DND-41 (cell line): ENCODE results near the gene DAAM2.

Experiments
- ATAC-seq: fragments of 200-7000 bp; cut with Tn5 transposase; 3 replicates; pipeline ENCODE4 v1.9.1; 2021; ENCODE audit warnings: low read depth; ENCODE audit not compliant: insufficient read depth
- DNase-seq: peaks from one replicate; pipeline ENCODE4 v3.0.0-alpha.2; 2020
- H2AFZ ChIP-seq: 2 replicates; pipeline ENCODE4 v1.6.0; 2012; ENCODE audit warnings: low read depth, low read length
- H3K27ac ChIP-seq: 2 replicates; pipeline ENCODE4 v1.5.1; 2012; ENCODE audit warnings: low read length, inconsistent platforms
- H3K27me3 ChIP-seq: fragments of 200-600 bp; sonication (generic); 2 replicates; pipeline ENCODE4 v1.6.0; 2012; ENCODE audit warnings: low read length, mild to moderate bottlenecking, inconsistent platforms; ENCODE audit not compliant: insufficient read depth, poor library complexity
- H3K36me3 ChIP-seq: 2 replicates; pipeline ENCODE4 v1.5.1; 2012; ENCODE audit warnings: low read length, inconsistent platforms; ENCODE audit not compliant: insufficient read depth
- H3K4me1 ChIP-seq: 2 replicates; pipeline ENCODE4 v1.5.1; 2012; ENCODE audit warnings: mild to moderate bottlenecking, low read length; ENCODE audit not compliant: insufficient read depth
- H3K4me2 ChIP-seq: 2 replicates; pipeline ENCODE4 v1.6.0; 2012; ENCODE audit warnings: mild to moderate bottlenecking, moderate library complexity, low read length, inconsistent platforms; ENCODE audit not compliant: insufficient read depth
- H3K4me3 ChIP-seq, 2 experiments: fragments of 200-600 bp in 1 of 2; shearing (Covaris generic) in 1 of 2; 2 replicates each; pipeline ENCODE4 v1.5.1; 2012 to 2016; ENCODE audit warnings: inconsistent platforms in 2 of 2, low read length in 2 of 2, mild to moderate bottlenecking in 2 of 2, low read depth in 1 of 2, moderate library complexity in 1 of 2
- H3K79me2 ChIP-seq: 2 replicates; pipeline ENCODE4 v1.6.0; 2012; ENCODE audit warnings: low read length, inconsistent platforms; ENCODE audit not compliant: insufficient read depth
- H3K9ac ChIP-seq: 2 replicates; pipeline ENCODE4 v1.6.0; 2012; ENCODE audit warnings: low read depth, mild to moderate bottlenecking, inconsistent platforms, low read length, moderate library complexity
- H3K9me3 ChIP-seq: 2 replicates; pipeline ENCODE4 v1.5.1; 2012; ENCODE audit warnings: low read length, moderate library complexity, mild to moderate bottlenecking, inconsistent platforms; ENCODE audit not compliant: insufficient read depth, severe bottlenecking
- H4K20me1 ChIP-seq: 2 replicates; pipeline ENCODE4 v1.6.0; 2012; ENCODE audit warnings: low read length; ENCODE audit not compliant: insufficient read depth
- EZH2 ChIP-seq: IDR thresholded peaks from 3 replicates; pipeline ENCODE4 v1.6.1; 2012; ENCODE audit warnings: borderline replicate concordance, low read depth, mild to moderate bottlenecking, moderate library complexity, low read length, inconsistent platforms; ENCODE audit not compliant: severe bottlenecking
- TF ChIP-seq, protein P1 (sequence below): IDR thresholded peaks from 2 replicates; pipeline ENCODE4 v1.5.1; 2012; ENCODE audit warnings: borderline replicate concordance, low read length, moderate library complexity, mild to moderate bottlenecking; ENCODE audit not compliant: poor library complexity, severe bottlenecking; ENCODE audit errors: extremely low read depth

Gene DAAM2

DNA sequence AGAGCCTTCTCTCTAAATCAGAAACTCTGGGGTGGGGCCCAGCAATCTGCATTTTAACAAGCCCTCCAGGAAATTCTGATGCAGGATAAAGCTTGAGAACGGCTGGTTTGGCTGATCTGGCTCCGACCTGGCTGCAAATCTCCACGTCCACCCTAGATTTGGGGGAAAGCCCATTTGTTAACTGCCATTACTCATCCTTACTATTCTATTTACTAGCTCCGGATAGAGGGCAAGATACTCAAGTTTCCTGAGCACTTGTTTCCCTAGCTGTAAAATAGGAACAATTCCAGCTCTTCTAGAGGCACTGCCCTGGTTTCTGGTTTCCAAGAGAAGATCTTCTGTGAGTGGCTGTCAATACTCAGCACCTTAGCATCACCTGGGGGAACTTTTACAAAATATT is 44.4 kb downstream of the DAAM2 start:
- DNase-seq (no peak), ATAC-seq (no peak)
- TF ChIP-seq EZH2 = no peak
- TF ChIP-seq, protein P1, sequence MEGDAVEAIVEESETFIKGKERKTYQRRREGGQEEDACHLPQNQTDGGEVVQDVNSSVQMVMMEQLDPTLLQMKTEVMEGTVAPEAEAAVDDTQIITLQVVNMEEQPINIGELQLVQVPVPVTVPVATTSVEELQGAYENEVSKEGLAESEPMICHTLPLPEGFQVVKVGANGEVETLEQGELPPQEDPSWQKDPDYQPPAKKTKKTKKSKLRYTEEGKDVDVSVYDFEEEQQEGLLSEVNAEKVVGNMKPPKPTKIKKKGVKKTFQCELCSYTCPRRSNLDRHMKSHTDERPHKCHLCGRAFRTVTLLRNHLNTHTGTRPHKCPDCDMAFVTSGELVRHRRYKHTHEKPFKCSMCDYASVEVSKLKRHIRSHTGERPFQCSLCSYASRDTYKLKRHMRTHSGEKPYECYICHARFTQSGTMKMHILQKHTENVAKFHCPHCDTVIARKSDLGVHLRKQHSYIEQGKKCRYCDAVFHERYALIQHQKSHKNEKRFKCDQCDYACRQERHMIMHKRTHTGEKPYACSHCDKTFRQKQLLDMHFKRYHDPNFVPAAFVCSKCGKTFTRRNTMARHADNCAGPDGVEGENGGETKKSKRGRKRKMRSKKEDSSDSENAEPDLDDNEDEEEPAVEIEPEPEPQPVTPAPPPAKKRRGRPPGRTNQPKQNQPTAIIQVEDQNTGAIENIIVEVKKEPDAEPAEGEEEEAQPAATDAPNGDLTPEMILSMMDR = no peak
- no peaks in the 10 kb centered on the region for H3K79me2 ChIP-seq
- H3K4me2 ChIP-seq = no peak overlapping the region
- H3K9ac ChIP-seq = no peak overlapping the region
- no peaks in the 10 kb centered on the region for H3K27me3 ChIP-seq
- H3K27ac ChIP-seq = no peak overlapping the region
- no peak overlapping the region for H2AFZ ChIP-seq
- H3K9me3 ChIP-seq = no peaks in the 10 kb centered on the region
- H3K4me3 ChIP-seq = no peak overlapping the region
- no peaks in the 10 kb centered on the region for H3K36me3 ChIP-seq
- no peaks in the 10 kb centered on the region for H3K4me1 ChIP-seq
- H4K20me1 ChIP-seq = no peaks in the 10 kb centered on the region

DNA sequence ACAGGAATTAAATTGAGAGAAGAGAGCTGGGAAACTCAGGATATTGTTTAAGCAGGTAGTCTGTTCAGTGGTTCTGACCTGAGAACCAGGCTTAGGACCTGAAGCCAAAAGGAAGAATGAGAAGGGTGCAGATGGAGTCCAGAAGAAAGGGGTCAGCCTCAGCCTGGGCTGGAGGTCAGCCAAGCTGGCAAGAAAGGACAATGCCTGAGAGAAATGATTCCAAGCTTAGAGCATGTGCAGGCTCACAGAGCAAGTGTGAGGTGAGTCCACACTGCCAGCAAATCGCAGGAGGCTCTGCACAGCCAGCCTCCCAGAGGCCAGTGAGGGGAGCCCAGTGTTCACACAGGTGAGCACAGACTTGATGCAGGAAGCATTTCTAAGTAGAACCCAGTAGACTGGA is 47.3 kb downstream of the DAAM2 start:
- TF ChIP-seq, protein P1 = no peak
- no peak for TF ChIP-seq EZH2
- Histone ChIP-seq H3K4me3 (no peak overlapping the region), H3K4me1 (no peaks in the 10 kb centered on the region), H3K27me3 (no peaks in the 10 kb centered on the region), H3K36me3 (no peaks in the 10 kb centered on the region), H3K9me3 (no peaks in the 10 kb centered on the region), H2AFZ (no peak overlapping the region), H4K20me1 (no peaks in the 10 kb centered on the region), H3K79me2 (no peaks in the 10 kb centered on the region), H3K4me2 (no peak overlapping the region), H3K27ac (no peak overlapping the region), H3K9ac (no peak overlapping the region)
- no peak for DNase-seq
- no peak for ATAC-seq

DNA sequence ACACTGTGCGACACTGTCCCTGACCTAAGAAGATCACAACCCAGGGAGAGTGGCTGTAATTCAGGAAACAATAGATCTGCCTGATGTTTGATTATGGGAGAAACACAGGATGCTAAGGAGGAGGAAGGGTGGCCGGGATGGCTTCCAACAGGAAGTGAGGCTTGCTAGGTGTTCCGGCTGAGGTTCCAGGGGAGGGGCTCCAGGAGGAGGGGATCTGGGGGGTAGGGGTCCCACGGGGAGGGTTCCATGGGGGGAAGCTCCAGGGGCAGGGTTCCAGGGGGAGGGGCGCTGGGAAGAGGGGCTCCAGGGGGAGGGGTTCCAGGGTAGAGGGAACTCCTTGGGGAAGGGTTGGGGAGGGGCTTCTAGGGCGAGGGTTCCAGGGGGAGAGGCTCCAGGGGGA is 48.6 kb downstream of the DAAM2 start:
- Histone ChIP-seq H3K4me2 (no peak overlapping the region), H3K4me3 (no peak overlapping the region), H3K27me3 (no peaks in the 10 kb centered on the region), H2AFZ (no peak overlapping the region), H3K9me3 (no peaks in the 10 kb centered on the region), H3K4me1 (no peaks in the 10 kb centered on the region), H3K9ac (no peak overlapping the region), H3K36me3 (no peaks in the 10 kb centered on the region), H4K20me1 (no peaks in the 10 kb centered on the region), H3K79me2 (no peaks in the 10 kb centered on the region), H3K27ac (no peak overlapping the region)
- no peak for ATAC-seq
- no peak for DNase-seq
- no peak for TF ChIP-seq EZH2
- TF ChIP-seq, protein P1 = no peak

DNA sequence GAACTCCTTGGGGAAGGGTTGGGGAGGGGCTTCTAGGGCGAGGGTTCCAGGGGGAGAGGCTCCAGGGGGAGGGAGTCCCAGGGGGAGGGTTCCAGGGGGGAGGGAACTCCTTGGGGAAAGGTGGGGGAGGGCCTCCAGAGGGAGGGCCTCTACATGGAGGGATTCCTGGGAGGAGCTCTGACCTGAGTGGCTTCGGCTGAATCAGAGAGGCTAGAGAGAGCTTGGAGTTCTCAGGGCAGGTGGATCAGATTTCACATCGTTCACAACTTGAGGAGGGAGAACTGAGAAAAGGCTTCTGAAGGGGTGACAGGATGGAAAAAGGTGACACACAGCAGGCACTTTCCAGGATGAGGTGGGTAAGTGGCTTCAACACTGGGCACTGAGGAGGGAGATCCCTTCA is 49.1 kb downstream of the DAAM2 start:
- Histone ChIP-seq H3K79me2 (no peaks in the 10 kb centered on the region), H3K4me1 (no peaks in the 10 kb centered on the region), H3K36me3 (no peaks in the 10 kb centered on the region), H3K27ac (no peak overlapping the region), H3K9ac (no peak overlapping the region), H2AFZ (no peak overlapping the region), H3K4me2 (no peak overlapping the region), H3K27me3 (no peaks in the 10 kb centered on the region), H4K20me1 (no peaks in the 10 kb centered on the region), H3K9me3 (no peaks in the 10 kb centered on the region), H3K4me3 (no peak overlapping the region)
- TF ChIP-seq, protein P1 = no peak
- TF ChIP-seq EZH2 = no peak
- ATAC-seq = no peak
- no peak for DNase-seq
